HCT116 (cell line): ENCODE data around the gene HPN. TPM values are rescaled to one million over a fixed set of nuclear protein-coding genes. Genes with fewer than 3 reads are reported as not detected.

Experiments
- ATAC-seq: fragments of 200-7000 bp; cut with Tn5 transposase; 2 replicates; pipeline ENCODE4 v1.9.1; 2020; ENCODE audit warnings: mild to moderate bottlenecking, moderate library complexity
- BruUV-seq: library from RNA; stranded (reverse); fragments of 400-500 nt; replicated peaks from 2 replicates; lab custom pipeline; 2021; lab: Mats Ljungman, UMichigan
- CTCF ChIA-PET: fragments of 300-600 bp; sonication (Branson Sonifier 250); formaldehyde crosslinking; loops from one replicate; lab custom pipeline; 2021; ENCODE audit warnings: antibody characterized with exemption; lab: Charles Lee
- POLR2A ChIA-PET: fragments of 300-600, 350-600 bp; sonication (Branson Sonifier 250); formaldehyde crosslinking; loops from one replicate; lab custom pipeline; 2021; ENCODE audit warnings: antibody characterized with exemption; lab: Charles Lee
- RAD21 ChIA-PET, 2 experiments: fragments of 300-600 bp; sonication (Branson Sonifier 250); formaldehyde crosslinking; loops; one replicate each; lab custom pipeline; 2023; ENCODE audit warnings: low total read pairs in 2 of 2; ENCODE audit not compliant: uncharacterized antibody in 2 of 2, unreplicated experiment in 2 of 2, low non-redundant PET in 1 of 2; lab: Charles Lee
- DNase-seq: peaks from one replicate; pipeline ENCODE4 v3.0.0-alpha.2; 2010; ENCODE audit warnings: low read depth, low spot score
- H2AFZ ChIP-seq: fragments of 200-600 bp; shearing (Covaris generic), sonication (generic); 2 replicates; pipeline ENCODE4 v1.6.1; 2017; ENCODE audit warnings: low read depth, mixed run types, mixed read lengths, antibody characterized with exemption, low read length; ENCODE audit not compliant: poor library complexity, severe bottlenecking
- H3K27ac ChIP-seq: 2 replicates; pipeline ENCODE4 v1.5.1; 2012; ENCODE audit warnings: low read depth, low read length
- H3K27me3 ChIP-seq: fragments of 200-600 bp; sonication (generic); 2 replicates; pipeline ENCODE4 v1.6.1; 2016; ENCODE audit warnings: mixed run types, low read length, mixed read lengths; ENCODE audit not compliant: insufficient read depth
- H3K36me3 ChIP-seq, 2 experiments: fragments of 200-500 bp in 1 of 2; fragments of 200-600 bp in 1 of 2; sonication (Bioruptor generic) in 1 of 2; sonication (generic) in 1 of 2; 2 replicates each; pipeline versions ENCODE4 v1.5.1 to v1.6.1; 2014 to 2016; ENCODE audit warnings: low read length in 2 of 2, inconsistent platforms in 1 of 2, mixed read lengths in 1 of 2, mixed run types in 1 of 2; ENCODE audit not compliant: insufficient read depth in 2 of 2, control insufficient read depth in 1 of 2
- H3K4me1 ChIP-seq, 2 experiments: fragments of 200-600 bp in 1 of 2; sonication (generic) in 1 of 2; 2 replicates each; pipeline versions ENCODE4 v1.5.1 to v1.6.1; 2012 to 2017; ENCODE audit warnings: low read length in 2 of 2, inconsistent platforms in 1 of 2, mild to moderate bottlenecking in 1 of 2, mixed read lengths in 1 of 2, mixed run types in 1 of 2, moderate library complexity in 1 of 2; ENCODE audit not compliant: insufficient read depth in 2 of 2, control insufficient read depth in 1 of 2
- H3K4me2 ChIP-seq: fragments of 200-600 bp; sonication (generic); 2 replicates; pipeline ENCODE4 v1.6.1; 2017; ENCODE audit warnings: mixed run types, low read length, mixed read lengths
- H3K4me3 ChIP-seq, 2 experiments: fragments of 200-600 bp in 1 of 2; sonication (generic) in 1 of 2; replicated peaks in 1 of 2; 2 replicates each; pipeline ENCODE4 v1.5.1; 2011 to 2016; ENCODE audit warnings: low read length in 2 of 2, control low read depth in 1 of 2, low read depth in 1 of 2, mild to moderate bottlenecking in 1 of 2, mixed read lengths in 1 of 2, mixed run types in 1 of 2
- H3K79me2 ChIP-seq: fragments of 200-600 bp; sonication (generic); 2 replicates; pipeline ENCODE4 v1.6.1; 2017; ENCODE audit warnings: mild to moderate bottlenecking, mixed run types, low read length, moderate library complexity, mixed read lengths; ENCODE audit not compliant: insufficient read depth
- H3K9ac ChIP-seq: fragments of 200-600 bp; sonication (generic); 2 replicates; pipeline ENCODE4 v1.6.1; 2016; ENCODE audit warnings: low read length, mixed read lengths
- H3K9me2 ChIP-seq: fragments of 200-600 bp; sonication (generic), shearing (Covaris generic); 2 replicates; pipeline ENCODE4 v1.6.1; 2017; ENCODE audit warnings: mixed run types, mild to moderate bottlenecking, moderate library complexity; ENCODE audit not compliant: insufficient read depth
- H3K9me3 ChIP-seq, 2 experiments: fragments of 200-500 bp in 1 of 2; fragments of 200-600 bp in 1 of 2; sonication (Bioruptor generic) in 1 of 2; sonication (generic) in 1 of 2; 2 replicates each; pipeline ENCODE4 v1.6.1; 2014 to 2017; ENCODE audit warnings: low read length in 2 of 2, mixed read lengths in 2 of 2, inconsistent platforms in 1 of 2, low read depth in 1 of 2, mild to moderate bottlenecking in 1 of 2, mixed run types in 1 of 2, moderate library complexity in 1 of 2; ENCODE audit not compliant: control insufficient read depth in 1 of 2, insufficient read depth in 1 of 2
- H4K20me1 ChIP-seq: fragments of 200-600 bp; sonication (generic), shearing (Covaris generic); 2 replicates; pipeline ENCODE4 v1.6.1; 2017; ENCODE audit warnings: mixed run types, mild to moderate bottlenecking, moderate library complexity; ENCODE audit not compliant: insufficient read depth
- ATF3 ChIP-seq: IDR thresholded peaks from 2 replicates; pipeline ENCODE4 v1.6.1; 2012
- CBX3 ChIP-seq: IDR thresholded peaks from 2 replicates; pipeline ENCODE4 v1.6.1; 2012; ENCODE audit warnings: low read depth
- CTCF ChIP-seq, 3 experiments: fragments of 200-600 bp in 1 of 3; sonication (generic) in 1 of 3; IDR thresholded peaks in 2 of 3; conservative IDR thresholded peaks in 1 of 3; 2 replicates each; pipeline ENCODE4 v1.5.1; 2012 to 2017; ENCODE audit warnings: low read depth in 2 of 3, low read length in 2 of 3, antibody characterized with exemption in 1 of 3, borderline replicate concordance in 1 of 3, control low read depth in 1 of 3, mild to moderate bottlenecking in 1 of 3, mixed read lengths in 1 of 3, mixed run types in 1 of 3, moderate library complexity in 1 of 3; ENCODE audit not compliant: insufficient read depth in 1 of 3
- EGR1 ChIP-seq: IDR thresholded peaks from 2 replicates; pipeline ENCODE4 v1.6.1; 2012; ENCODE audit warnings: low read depth
- EZH2 ChIP-seq: fragments of 200-600 bp; sonication (generic); IDR thresholded peaks from 2 replicates; pipeline ENCODE4 v1.6.1; 2017; ENCODE audit warnings: antibody characterized with exemption, mixed run types
- EZH2phosphoT487 ChIP-seq: fragments of 200-600 bp; IDR thresholded peaks from 2 replicates; pipeline ENCODE4 v1.6.1; 2018; ENCODE audit warnings: antibody characterized with exemption, borderline replicate concordance
- FOSL1 ChIP-seq: IDR thresholded peaks from 2 replicates; pipeline ENCODE4 v1.6.1; 2012; ENCODE audit warnings: low read depth
- JUND ChIP-seq: IDR thresholded peaks from 2 replicates; pipeline ENCODE4 v1.6.1; 2012
- MAX ChIP-seq: IDR thresholded peaks from 2 replicates; pipeline ENCODE4 v1.6.1; 2012
- POLR2A ChIP-seq: IDR thresholded peaks from 2 replicates; pipeline ENCODE4 v1.7.0; 2011; ENCODE audit warnings: borderline replicate concordance; ENCODE audit not compliant: insufficient read depth, insufficient read length; ENCODE audit errors: extremely low read depth
- POLR2AphosphoS5 ChIP-seq: IDR thresholded peaks from 2 replicates; pipeline ENCODE4 v1.6.1; 2011; ENCODE audit warnings: mild to moderate bottlenecking, low read depth, low read length, moderate library complexity
- REST ChIP-seq: IDR thresholded peaks from 2 replicates; pipeline ENCODE4 v1.6.1; 2012; ENCODE audit warnings: low read depth
- SIN3A ChIP-seq: IDR thresholded peaks from 2 replicates; pipeline ENCODE4 v1.6.1; 2012; ENCODE audit warnings: low read depth
- SP1 ChIP-seq: IDR thresholded peaks from 2 replicates; pipeline ENCODE4 v1.6.1; 2012; ENCODE audit warnings: low read depth
- SRF ChIP-seq: IDR thresholded peaks from 2 replicates; pipeline ENCODE4 v1.6.1; 2012; ENCODE audit warnings: low read depth
- TCF7L2 ChIP-seq: IDR thresholded peaks from 2 replicates; pipeline ENCODE4 v1.7.0; 2011; ENCODE audit warnings: borderline replicate concordance, inconsistent platforms; ENCODE audit not compliant: insufficient read depth, insufficient read length; ENCODE audit errors: extremely low read depth
- YY1 ChIP-seq: IDR thresholded peaks from 2 replicates; pipeline ENCODE4 v1.6.1; 2011; ENCODE audit warnings: low read length, low read depth, moderate library complexity, mild to moderate bottlenecking; ENCODE audit not compliant: insufficient replicate concordance; ENCODE audit errors: extremely low read depth
- ZBTB33 ChIP-seq: IDR thresholded peaks from 2 replicates; pipeline ENCODE4 v1.6.1; 2011; ENCODE audit warnings: mild to moderate bottlenecking, low read length, moderate library complexity; ENCODE audit not compliant: insufficient replicate concordance; ENCODE audit errors: extremely low read depth
- ZNF274 ChIP-seq: fragments of 200-500 bp; sonication (Bioruptor generic); IDR thresholded peaks from 2 replicates; pipeline ENCODE4 v1.6.1; 2014; ENCODE audit warnings: mild to moderate bottlenecking, low read depth, low read length, inconsistent platforms
- intact Hi-C: fragments of 100-400 bp; cut with micrococcal nuclease; formaldehyde crosslinking; loops from 2 replicates; pipeline ENCODE4 v1.10.0; 2022
- total RNA-seq: library from RNA; stranded (reverse); gene quantifications from one replicate; pipeline ENCODE4 v1.2.1, GENCODE V29; 2021; ENCODE audit not compliant: unreplicated experiment

HPN gene
- total RNA-seq, 1 experiment from 2014 or later: 0.32 TPM

GRCh38 chr19:35094656-35095055 is 53.1 kb downstream of the HPN start:
- TF ChIP-seq CTCF (IDR thresholded peaks at IDR 0.05 in 2 of 3, conservative IDR thresholded peaks at IDR 0.05 in 1 of 3; ENCODE audit: borderline replicate concordance in 1 of 3, insufficient read depth in 1 of 3, low read depth in 2 of 3, low read length in 2 of 3) (no peak), EZH2 (no peak), TCF7L2 (no peak), ZNF274 (no peak), EZH2phosphoT487 (no peak), ATF3 (no peak), EGR1 (no peak), SRF (no peak), FOSL1 (no peak), MAX (no peak), CBX3 (no peak), POLR2AphosphoS5 (no peak), ZBTB33 (no peak), POLR2A (no peak), JUND (no peak), SP1 (no peak), YY1 (no peak), SIN3A (no peak), REST (no peak)
- no TSS peak for BruUV-seq
- intact Hi-C loops: no loop called here
- H3K79me2 ChIP-seq: no peaks in the 10 kb centered on the region
- no peak overlapping the region for H3K9ac ChIP-seq
- ATAC-seq: no peak
- no peak for DNase-seq
- no peaks in the 10 kb centered on the region for H3K9me2 ChIP-seq
- no peaks in the 10 kb centered on the region for H3K36me3 ChIP-seq
- no peak overlapping the region for H2AFZ ChIP-seq
- RAD21 ChIA-PET: no interaction called here
- H3K9me3 ChIP-seq: no peaks in the 10 kb centered on the region
- no peak overlapping the region for H3K4me2 ChIP-seq
- H3K27ac ChIP-seq: no peak overlapping the region
- H3K27me3 ChIP-seq: no peaks in the 10 kb centered on the region
- peaks cover 0 to 10% of the 10 kb centered on the region in 2 experiments; a peak in 2 of 4 replicates for H3K4me1 ChIP-seq
- H3K4me3 ChIP-seq: no peak overlapping the region
- no peaks in the 10 kb centered on the region for H4K20me1 ChIP-seq
- CTCF ChIA-PET: no interaction called here
- POLR2A ChIA-PET: no interaction called here
